Ishikawa (cell line): ENCODE measurements around the gene TMPRSS15.

Experiments used
- EGR1 ChIP-seq: IDR thresholded peaks from 2 replicates; pipeline ENCODE4 v1.6.1; 2012
- EP300 ChIP-seq: IDR thresholded peaks from 2 replicates; pipeline ENCODE4 v1.6.1; 2012; ENCODE audit warnings: borderline replicate concordance
- FOXM1 ChIP-seq: IDR thresholded peaks from 2 replicates; pipeline ENCODE4 v1.6.1; 2012; ENCODE audit warnings: low read depth, borderline replicate concordance
- TAF1 ChIP-seq: IDR thresholded peaks from 2 replicates; pipeline ENCODE4 v1.6.1; 2012; ENCODE audit warnings: low read depth, mild to moderate bottlenecking
- ZBTB7A ChIP-seq: IDR thresholded peaks from 2 replicates; pipeline ENCODE4 v1.6.1; 2012; ENCODE audit warnings: low read depth
- TF ChIP-seq, protein P1 (sequence below): IDR thresholded peaks from 2 replicates; pipeline ENCODE4 v1.6.1; 2012
- TF ChIP-seq, protein P2 (sequence below): IDR thresholded peaks from 2 replicates; pipeline ENCODE4 v1.6.1; 2012; ENCODE audit warnings: low read depth, mild to moderate bottlenecking
- TF ChIP-seq, protein P3 (sequence below): IDR thresholded peaks from 2 replicates; pipeline ENCODE4 v1.6.1; 2012

DNA sequence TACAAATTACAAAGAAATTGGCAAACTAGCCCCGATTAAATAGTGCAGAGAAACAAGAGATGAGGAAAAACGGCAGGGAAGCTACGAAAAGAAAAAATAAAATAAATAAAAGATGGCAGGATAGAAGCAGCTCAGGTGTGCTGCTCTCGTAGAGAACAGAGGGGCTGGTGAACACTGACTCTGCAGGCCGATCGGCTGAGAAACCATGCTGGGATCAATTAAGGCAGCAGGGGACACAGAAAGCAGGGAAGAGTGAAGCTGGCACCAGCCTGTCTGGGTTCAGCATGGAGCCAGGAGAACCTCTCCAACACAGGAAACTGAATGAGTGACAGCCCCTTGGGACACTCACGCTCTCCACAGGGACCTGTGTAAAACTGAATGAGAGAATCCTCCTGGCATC lies 39.5 kb upstream of the TMPRSS15 start:
- TF ChIP-seq, protein P1, sequence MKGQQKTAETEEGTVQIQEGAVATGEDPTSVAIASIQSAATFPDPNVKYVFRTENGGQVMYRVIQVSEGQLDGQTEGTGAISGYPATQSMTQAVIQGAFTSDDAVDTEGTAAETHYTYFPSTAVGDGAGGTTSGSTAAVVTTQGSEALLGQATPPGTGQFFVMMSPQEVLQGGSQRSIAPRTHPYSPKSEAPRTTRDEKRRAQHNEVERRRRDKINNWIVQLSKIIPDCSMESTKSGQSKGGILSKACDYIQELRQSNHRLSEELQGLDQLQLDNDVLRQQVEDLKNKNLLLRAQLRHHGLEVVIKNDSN, result no peak
- TF ChIP-seq FOXM1 (no peak), ZBTB7A (no peak), EP300 (no peak), TAF1 (no peak), EGR1 (no peak)
- TF ChIP-seq, protein P2, sequence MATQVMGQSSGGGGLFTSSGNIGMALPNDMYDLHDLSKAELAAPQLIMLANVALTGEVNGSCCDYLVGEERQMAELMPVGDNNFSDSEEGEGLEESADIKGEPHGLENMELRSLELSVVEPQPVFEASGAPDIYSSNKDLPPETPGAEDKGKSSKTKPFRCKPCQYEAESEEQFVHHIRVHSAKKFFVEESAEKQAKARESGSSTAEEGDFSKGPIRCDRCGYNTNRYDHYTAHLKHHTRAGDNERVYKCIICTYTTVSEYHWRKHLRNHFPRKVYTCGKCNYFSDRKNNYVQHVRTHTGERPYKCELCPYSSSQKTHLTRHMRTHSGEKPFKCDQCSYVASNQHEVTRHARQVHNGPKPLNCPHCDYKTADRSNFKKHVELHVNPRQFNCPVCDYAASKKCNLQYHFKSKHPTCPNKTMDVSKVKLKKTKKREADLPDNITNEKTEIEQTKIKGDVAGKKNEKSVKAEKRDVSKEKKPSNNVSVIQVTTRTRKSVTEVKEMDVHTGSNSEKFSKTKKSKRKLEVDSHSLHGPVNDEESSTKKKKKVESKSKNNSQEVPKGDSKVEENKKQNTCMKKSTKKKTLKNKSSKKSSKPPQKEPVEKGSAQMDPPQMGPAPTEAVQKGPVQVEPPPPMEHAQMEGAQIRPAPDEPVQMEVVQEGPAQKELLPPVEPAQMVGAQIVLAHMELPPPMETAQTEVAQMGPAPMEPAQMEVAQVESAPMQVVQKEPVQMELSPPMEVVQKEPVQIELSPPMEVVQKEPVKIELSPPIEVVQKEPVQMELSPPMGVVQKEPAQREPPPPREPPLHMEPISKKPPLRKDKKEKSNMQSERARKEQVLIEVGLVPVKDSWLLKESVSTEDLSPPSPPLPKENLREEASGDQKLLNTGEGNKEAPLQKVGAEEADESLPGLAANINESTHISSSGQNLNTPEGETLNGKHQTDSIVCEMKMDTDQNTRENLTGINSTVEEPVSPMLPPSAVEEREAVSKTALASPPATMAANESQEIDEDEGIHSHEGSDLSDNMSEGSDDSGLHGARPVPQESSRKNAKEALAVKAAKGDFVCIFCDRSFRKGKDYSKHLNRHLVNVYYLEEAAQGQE, result no peak
- TF ChIP-seq, protein P3, sequence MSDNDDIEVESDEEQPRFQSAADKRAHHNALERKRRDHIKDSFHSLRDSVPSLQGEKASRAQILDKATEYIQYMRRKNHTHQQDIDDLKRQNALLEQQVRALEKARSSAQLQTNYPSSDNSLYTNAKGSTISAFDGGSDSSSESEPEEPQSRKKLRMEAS, result no peak
